ENCODE results near the gene OSBP2.

OSBP2 gene

DNA sequence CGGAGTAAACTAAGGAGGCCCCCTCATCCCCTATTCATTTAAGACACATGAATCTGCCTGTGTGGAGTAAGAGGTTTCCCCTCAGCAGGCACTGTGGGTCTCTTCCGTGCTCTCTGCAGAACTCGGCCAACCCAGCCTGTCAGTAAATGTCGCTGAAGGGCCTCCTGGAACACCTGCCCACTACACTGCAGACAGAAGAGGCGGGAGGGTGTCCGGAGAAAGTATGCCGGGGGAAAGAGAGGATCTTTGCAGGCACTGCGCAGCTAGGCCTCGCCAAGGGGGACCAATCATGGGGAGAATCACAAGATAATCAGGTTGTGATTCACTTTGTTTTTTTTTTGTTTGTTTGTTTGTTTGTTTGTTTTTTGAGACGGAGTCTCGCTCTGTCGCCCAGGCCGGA, 163.1 kb downstream of the OSBP2 start:
- no peak for ATAC-seq (ENCODE audit: low read depth)
- H3K9me3 Mint-ChIP-seq: peaks cover 3% of the 10 kb centered on the region
- H3K4me3 Mint-ChIP-seq: no peak overlapping the region
- no peaks in the 10 kb centered on the region for H3K36me3 Mint-ChIP-seq
- H3K27ac Mint-ChIP-seq: no peak overlapping the region
- no peak for DNase-seq (ENCODE audit: low spot score in 2 of 2)
- H3K4me1 Mint-ChIP-seq: no peaks in the 10 kb centered on the region
- peaks cover 3% of the 10 kb centered on the region for H3K27me3 Mint-ChIP-seq

- no peak overlapping the region for H3K4me3 Mint-ChIP-seq
- peaks cover 3% of the 10 kb centered on the region for H3K9me3 Mint-ChIP-seq
- no peaks in the 10 kb centered on the region for H3K36me3 Mint-ChIP-seq
- no peaks in the 10 kb centered on the region for H3K27me3 Mint-ChIP-seq
- DNase-seq (ENCODE audit: low spot score in 2 of 2): no peak
- H3K4me1 Mint-ChIP-seq: no peaks in the 10 kb centered on the region
- H3K27ac Mint-ChIP-seq: no peak overlapping the region
- ATAC-seq (ENCODE audit: low read depth): no peak
Observed at GRCh38 chr22:30858976-30859713, 164.5 kb downstream of the OSBP2 start.

- H3K27me3 Mint-ChIP-seq: peaks cover 2% of the 10 kb centered on the region
- no peak overlapping the region for H3K4me3 Mint-ChIP-seq
- ATAC-seq (ENCODE audit: low read depth): no peak
- no peak for DNase-seq (ENCODE audit: low spot score in 2 of 2)
- no peaks in the 10 kb centered on the region for H3K36me3 Mint-ChIP-seq
- H3K27ac Mint-ChIP-seq: no peak overlapping the region
- peaks cover under 1% of the 10 kb centered on the region for H3K9me3 Mint-ChIP-seq
- no peaks in the 10 kb centered on the region for H3K4me1 Mint-ChIP-seq
Observed at GRCh38 chr22:30859714-30860095, 165.0 kb downstream of the OSBP2 start.

GRCh38 chr22:30860176-30861105, 165.8 kb downstream of the OSBP2 start:
- Mint-ChIP-seq H3K4me3 (no peak overlapping the region), H3K27me3 (peaks cover 2% of the 10 kb centered on the region), H3K27ac (no peak overlapping the region), H3K9me3 (no peaks in the 10 kb centered on the region), H3K36me3 (no peaks in the 10 kb centered on the region), H3K4me1 (no peaks in the 10 kb centered on the region)
- ATAC-seq (ENCODE audit: low read depth) (no peak), DNase-seq (ENCODE audit: low spot score in 2 of 2) (no peak)

GRCh38 chr22:30861131-30861530, 166.5 kb downstream of the OSBP2 start:
- H3K27ac Mint-ChIP-seq: no peak overlapping the region
- no peak for ATAC-seq (ENCODE audit: low read depth)
- H3K4me3 Mint-ChIP-seq: no peak overlapping the region
- H3K27me3 Mint-ChIP-seq: peaks cover 2% of the 10 kb centered on the region
- H3K36me3 Mint-ChIP-seq: no peaks in the 10 kb centered on the region
- H3K9me3 Mint-ChIP-seq: no peaks in the 10 kb centered on the region
- H3K4me1 Mint-ChIP-seq: no peaks in the 10 kb centered on the region
- no peak for DNase-seq (ENCODE audit: low spot score in 2 of 2)

GRCh38 chr22:30861688-30862552, 167.2 kb downstream of the OSBP2 start:
- no peak overlapping the region for H3K4me3 Mint-ChIP-seq
- ATAC-seq (ENCODE audit: low read depth) (no peak), DNase-seq (ENCODE audit: low spot score in 2 of 2) (no peak)
- no peaks in the 10 kb centered on the region for H3K4me1 Mint-ChIP-seq
- peaks cover 2% of the 10 kb centered on the region for H3K27me3 Mint-ChIP-seq
- H3K36me3 Mint-ChIP-seq: no peaks in the 10 kb centered on the region
- no peak overlapping the region for H3K27ac Mint-ChIP-seq
- H3K9me3 Mint-ChIP-seq: no peaks in the 10 kb centered on the region

DNA sequence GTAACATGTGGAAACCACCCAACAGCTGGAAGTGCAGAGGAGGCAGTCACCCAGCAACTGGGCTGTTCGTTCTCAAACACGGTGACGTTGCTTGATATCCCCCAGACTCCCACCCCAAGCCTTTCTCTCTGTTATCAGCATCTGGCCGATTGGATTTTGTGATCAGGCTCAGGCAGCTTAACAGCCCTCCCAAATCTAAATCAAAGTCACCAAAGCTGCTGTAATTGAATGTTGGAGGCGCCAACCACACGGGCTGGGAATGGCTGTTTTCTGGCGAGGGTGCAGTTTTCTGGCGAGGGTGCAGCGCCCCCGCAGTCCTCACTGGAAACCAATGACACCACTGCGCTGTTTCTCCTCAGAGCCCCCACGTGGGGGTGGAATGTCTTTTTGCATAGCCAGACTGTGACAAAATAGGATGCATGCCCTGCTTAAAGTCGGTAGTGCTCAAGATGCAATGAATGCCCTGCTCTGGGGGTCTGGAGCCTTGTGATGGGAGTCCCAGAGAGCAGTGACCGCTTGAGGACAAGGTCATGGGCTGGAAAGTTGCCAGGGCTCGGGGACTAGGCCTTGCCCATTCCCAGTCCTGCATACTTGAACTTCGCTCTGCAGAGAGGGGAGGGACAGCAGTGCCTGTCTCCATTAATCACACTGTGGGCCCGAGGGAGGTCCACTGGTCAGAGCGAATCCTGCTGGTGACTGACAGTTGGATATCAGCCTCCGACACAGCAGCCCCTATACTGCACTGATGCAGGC, 168.6 kb downstream of the OSBP2 start:
- Mint-ChIP-seq H3K27ac (no peak overlapping the region), H3K4me1 (no peaks in the 10 kb centered on the region)

GRCh38 chr22:30864441-30865420, 170.1 kb downstream of the OSBP2 start:
- no peak overlapping the region for H3K27ac Mint-ChIP-seq
- no peak for DNase-seq (ENCODE audit: low spot score in 2 of 2)
- ATAC-seq (ENCODE audit: low read depth): no peak
- H3K9me3 Mint-ChIP-seq: no peaks in the 10 kb centered on the region
- peaks cover 2% of the 10 kb centered on the region for H3K27me3 Mint-ChIP-seq
- H3K36me3 Mint-ChIP-seq: no peaks in the 10 kb centered on the region
- no peak overlapping the region for H3K4me3 Mint-ChIP-seq
- H3K4me1 Mint-ChIP-seq: no peaks in the 10 kb centered on the region

More for the DNA sequence above, 168.6 kb downstream of the OSBP2 start:
- no peak overlapping the region for H3K4me3 Mint-ChIP-seq
- ATAC-seq (ENCODE audit: low read depth): no peak
- no peaks in the 10 kb centered on the region for H3K36me3 Mint-ChIP-seq
- DNase-seq (ENCODE audit: low spot score in 2 of 2): no peak
- H3K9me3 Mint-ChIP-seq: no peaks in the 10 kb centered on the region
- H3K27me3 Mint-ChIP-seq: peaks cover 2% of the 10 kb centered on the region

DNA sequence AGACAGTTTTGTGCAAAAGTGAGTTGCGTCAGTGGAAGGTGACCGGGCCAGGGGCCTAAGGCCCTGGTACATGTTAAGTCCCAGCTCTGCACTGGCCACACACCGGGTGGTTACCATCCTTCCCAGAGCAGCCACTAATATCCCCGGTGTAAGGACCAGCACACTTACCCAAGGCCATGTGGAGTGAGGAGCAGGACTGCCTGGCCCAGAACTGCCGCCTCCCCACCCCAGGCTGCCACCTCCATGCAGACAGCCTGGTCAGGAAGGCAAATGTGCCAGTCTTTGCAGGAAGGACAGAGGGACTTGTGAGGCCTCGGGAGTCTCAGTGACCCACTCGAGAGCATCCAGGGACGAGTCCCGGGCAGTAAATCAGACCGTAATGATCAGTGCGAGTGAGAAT, 171.0 kb downstream of the OSBP2 start:
- H3K27ac Mint-ChIP-seq: no peak overlapping the region
- no peaks in the 10 kb centered on the region for H3K4me1 Mint-ChIP-seq
- H3K36me3 Mint-ChIP-seq: no peaks in the 10 kb centered on the region
- ATAC-seq (ENCODE audit: low read depth) (no peak), DNase-seq (ENCODE audit: low spot score in 2 of 2) (no peak)
- no peak overlapping the region for H3K4me3 Mint-ChIP-seq
- H3K9me3 Mint-ChIP-seq: no peaks in the 10 kb centered on the region
- H3K27me3 Mint-ChIP-seq: peaks cover 2% of the 10 kb centered on the region

DNA sequence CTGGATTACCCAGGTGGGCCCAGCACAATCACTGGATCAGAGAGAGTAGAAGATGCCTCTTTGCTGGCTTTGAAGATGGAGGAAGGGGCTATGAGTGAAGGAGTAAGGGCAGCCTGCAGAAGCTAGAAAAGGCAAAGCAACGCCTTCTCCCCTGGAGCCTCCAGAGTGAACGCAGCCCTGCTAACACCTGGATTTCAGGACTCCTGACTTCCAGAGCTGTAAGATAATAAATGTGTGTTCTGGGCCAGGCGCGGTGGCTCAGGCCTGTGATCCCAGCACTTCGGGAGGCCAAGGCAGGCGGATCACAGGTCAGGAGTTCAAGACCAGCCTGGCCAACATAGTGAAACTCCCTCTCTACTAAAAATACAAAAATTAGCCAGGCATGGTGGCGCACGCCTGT, 171.5 kb downstream of the OSBP2 start:
- H3K36me3 Mint-ChIP-seq: no peaks in the 10 kb centered on the region

GRCh38 chr22:30866811-30867271, 172.2 kb downstream of the OSBP2 start:
- Mint-ChIP-seq H3K4me3 (no peak overlapping the region), H3K4me1 (no peaks in the 10 kb centered on the region), H3K9me3 (no peaks in the 10 kb centered on the region), H3K27ac (no peak overlapping the region), H3K36me3 (no peaks in the 10 kb centered on the region), H3K27me3 (peaks cover 2% of the 10 kb centered on the region)
- DNase-seq (ENCODE audit: low spot score in 2 of 2) (no peak), ATAC-seq (ENCODE audit: low read depth) (no peak)

More for the DNA sequence above, 171.5 kb downstream of the OSBP2 start:
- Mint-ChIP-seq H3K27me3 (peaks cover 2% of the 10 kb centered on the region), H3K4me1 (no peaks in the 10 kb centered on the region), H3K4me3 (no peak overlapping the region), H3K27ac (no peak overlapping the region), H3K9me3 (no peaks in the 10 kb centered on the region)
- DNase-seq (ENCODE audit: low spot score in 2 of 2) (no peak), ATAC-seq (ENCODE audit: low read depth) (no peak)
